Medulla oblongata (tissue), 1 donor: Measurements from ENCODE around the gene GPR31.
"Not testable (repeated sequence)": the region's sequence is repeated elsewhere in the genome, so short reads cannot be mapped to it uniquely, and the experiment has no call there.

Experiments used
- DNase-seq: peaks from one replicate; pipeline ENCODE4 v3.0.0-alpha.2; 2015; ENCODE audit errors: extremely low spot score

Gene GPR31

DNA sequence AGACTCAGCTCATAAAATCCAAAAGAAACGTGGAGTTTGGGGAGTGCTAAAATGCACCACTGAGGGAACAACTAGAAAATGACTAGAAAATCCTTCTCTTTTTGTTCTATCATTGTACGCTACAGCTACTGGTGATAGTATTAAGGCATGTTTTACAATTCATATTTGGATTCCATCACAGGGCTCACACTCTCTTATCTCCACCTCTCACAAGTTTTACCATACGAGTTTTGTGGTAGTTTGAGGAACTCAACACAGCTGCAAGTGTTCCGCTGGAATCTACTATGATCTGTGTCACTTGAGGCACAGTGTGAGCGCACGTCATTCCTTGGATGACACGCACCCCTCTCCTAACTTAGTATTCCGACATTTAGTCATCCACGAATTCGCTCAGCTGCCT lies 9.9 kb upstream of the GPR31 start:
- not testable (repeated sequence) for DNase-seq

- DNase-seq: no peak
These were observed 8.2 kb upstream of the GPR31 start for GRCh38 chr6:167165858-167166471.

DNA sequence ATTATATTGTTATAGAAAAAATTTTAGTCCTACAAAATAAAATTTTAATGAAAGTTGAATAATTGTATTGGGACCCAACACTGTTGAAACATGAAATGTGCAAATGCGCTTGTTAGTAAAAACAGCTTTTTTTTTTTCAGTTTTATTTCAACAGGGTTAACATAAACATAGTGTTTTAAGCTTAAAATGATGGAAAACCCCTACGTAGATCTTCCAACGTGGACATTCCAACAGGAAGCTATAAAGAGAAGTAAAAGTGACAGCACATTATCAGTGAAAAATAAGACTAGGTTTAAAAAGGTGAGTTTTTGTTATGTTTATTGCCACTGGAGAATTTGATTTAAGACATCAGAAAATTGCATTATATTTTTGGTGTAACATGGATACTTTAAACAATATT lies 6.5 kb upstream of the GPR31 start:
- DNase-seq: no peak

DNA sequence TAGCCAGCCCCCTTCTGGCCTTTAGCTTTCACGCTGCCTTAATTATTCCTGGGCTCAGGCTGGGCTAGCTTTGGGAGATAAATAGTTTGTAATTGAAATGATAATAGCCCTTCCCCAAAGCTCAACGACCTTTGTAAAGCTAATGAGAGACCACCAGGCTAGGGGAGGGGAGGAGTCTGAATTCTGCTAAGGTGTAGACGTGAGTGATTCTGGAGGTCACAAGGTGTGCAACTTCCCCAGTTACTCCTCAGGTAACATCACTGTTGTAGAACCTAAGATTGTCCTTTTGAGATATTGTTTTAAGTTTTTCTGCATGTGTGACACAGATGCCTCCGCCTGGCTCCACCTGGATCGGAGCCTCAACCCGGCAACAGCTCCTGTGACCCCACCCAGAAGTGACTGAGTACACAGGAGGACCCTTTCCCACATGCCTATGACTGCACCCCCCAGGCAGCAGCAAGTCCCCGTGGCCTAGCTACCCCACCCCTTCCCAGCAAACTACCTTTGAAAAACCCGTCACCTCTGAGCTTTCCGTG lies 5.8 kb upstream of the GPR31 start:
- no peak for DNase-seq

DNA sequence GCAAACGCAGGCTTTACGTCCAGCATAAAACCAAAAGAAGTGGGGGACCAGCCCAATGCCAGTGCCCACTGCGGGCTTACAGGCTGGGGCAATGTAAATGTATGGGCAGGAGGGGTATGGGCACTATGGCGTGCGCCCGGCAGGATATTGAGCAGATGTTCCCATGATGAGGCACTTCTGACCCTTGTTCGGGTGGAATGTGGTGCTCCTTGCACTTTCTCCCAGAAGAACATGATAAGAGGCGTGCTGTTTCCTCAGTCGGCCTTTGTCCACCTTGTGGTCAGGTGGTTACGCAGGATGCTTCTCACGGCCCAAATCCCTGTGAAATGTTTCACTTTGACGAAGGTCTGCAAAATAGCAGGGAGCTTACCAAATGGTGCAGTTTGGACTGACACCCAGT lies 4.8 kb upstream of the GPR31 start:
- DNase-seq: no peak

DNA sequence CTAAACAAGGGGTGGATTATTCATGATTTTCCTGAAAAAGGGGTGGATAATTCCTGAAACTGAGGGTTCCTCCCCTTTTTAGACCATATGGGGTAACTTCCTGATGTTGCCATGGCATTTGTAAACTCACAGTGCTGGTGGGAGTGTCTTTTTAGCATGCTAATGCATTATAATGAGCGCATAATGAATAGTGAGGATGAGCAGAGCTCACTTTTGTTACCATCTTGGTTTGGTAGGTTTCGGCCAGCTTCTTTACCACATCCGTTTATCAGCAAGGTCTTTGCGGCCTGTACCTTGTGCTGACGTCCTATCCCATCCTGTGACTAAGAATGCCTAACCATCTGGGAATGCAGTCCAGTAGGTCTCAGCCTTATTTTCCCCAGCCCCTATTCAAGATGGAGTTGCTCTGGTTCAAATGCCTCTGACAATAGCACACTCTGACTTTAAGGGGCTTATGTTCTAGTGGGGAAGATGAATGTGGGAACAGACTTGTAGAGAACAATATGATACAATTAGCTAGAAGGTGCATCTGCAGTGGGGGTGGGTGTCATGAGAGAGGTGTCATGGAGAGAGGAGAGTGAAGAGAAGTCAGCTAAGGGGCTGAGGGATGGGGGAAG lies 4.2 kb upstream of the GPR31 start:
- DNase-seq: no peak

- DNase-seq: no peak
These were observed 366 bp downstream of the GPR31 start for GRCh38 chr6:167157414-167157813.

GRCh38 chr6:167154895-167155294 lies 2.9 kb downstream of the GPR31 start:
- no peak for DNase-seq

GRCh38 chr6:167154291-167154690 lies 3.5 kb downstream of the GPR31 start:
- DNase-seq: no peak

DNA sequence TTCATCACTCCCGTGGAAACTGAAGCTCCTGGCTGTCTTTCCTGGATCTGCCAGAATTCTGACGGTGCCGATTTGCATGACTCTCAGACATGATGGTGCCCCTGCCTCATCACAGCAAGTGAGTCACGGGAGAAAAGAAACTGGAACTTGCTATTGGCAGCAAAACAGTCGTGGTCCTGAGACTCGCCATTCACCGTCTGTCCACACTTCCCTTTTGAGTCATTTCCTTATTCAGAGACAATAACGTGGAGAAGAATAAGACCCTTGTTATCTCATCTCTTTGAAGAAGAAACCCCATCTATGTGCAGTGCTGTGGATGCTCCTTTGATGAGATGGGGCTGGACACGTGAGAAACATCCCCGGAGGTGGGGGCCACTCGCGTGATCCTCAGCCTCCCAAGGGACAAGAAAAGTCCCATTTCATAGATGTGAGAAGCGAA lies 4.2 kb downstream of the GPR31 start:
- DNase-seq: peak; percentile 87

DNA sequence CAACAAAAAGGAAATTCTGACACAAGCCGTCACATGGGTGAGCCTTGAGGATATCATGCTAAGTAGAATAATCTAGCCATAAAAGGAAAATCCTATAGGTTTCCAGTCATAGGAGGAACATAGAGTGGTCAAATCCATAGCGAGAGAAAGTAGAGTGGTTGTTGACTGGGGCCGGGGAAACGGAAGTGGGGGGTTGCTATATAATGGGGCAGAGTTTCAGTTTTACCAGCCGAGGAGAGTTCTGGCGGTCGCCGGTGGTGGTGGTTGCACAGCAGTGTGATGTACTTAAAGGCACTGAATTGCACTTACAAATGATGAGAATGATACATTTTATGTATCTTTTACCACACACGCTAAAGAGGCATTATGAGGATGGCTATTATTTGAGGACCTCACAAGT lies 4.9 kb downstream of the GPR31 start:
- no peak for DNase-seq

DNA sequence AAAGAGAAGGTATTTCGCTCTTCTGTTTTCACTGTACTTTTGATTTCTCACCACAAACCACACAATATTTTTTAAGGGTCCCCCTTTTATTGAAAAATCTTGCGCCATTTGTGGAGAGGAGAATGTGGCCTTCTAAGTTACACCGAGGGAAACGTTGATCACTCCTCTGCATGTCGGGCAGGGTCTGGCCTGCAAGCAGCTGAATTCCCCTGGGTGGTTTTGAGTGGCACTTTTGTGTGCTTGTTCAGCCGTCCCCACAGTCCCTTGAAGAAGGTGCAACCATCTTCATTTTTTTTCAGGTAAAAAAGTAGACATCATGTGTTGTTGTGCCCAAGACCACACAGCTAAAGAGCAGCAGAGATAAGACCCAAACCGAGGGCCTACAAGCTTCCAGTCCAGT lies 6.1 kb downstream of the GPR31 start:
- DNase-seq: no peak

DNA sequence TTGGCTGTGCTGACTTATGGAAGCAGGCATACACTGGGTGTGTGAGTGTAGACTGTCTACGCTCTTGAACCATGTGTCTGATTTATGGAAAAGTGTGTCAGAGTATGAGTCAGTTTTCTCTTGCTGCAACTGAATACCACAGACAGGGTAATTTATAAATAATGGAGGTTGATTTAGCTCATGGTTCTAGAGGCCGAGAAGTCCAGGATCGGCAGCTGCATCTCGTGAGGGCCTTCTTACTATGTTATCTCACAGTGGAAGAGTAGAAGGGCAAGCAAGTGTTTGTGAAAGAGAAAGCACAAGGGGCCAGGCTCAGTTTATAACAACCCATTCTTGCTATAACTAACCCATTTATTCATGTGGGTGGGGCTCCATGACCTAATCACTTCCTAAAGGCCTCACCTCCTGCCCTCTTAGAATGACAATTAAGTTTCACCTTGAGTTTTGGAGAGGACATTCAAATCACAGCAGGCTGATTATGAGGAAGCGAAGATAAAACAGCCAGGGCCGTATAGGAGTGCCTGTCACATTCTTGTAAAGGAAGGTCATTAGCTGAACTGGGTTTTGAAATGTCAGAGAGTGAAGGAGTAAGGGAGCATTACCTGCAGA lies 6.7 kb downstream of the GPR31 start:
- DNase-seq: no peak

DNA sequence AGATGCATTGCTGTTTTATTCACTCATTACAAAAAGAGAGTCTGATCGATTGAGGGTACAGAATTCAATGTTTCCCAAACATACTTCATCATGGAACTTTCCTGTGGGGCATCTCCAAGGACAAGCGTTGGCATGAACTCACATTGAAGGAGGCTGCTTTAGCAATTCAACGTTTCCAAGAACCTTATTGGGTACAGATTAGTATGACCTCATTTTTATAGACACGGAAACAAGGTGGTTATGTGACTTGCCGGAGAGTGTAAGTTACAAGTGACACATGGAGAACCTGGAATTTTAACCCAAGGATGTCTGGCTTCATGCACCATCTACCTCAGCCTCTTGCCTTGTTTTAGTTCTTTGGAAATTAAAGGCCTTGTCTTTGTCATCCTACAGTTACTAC lies 8.8 kb downstream of the GPR31 start:
- DNase-seq: no peak

- DNase-seq: no peak
These were observed 9.8 kb downstream of the GPR31 start for GRCh38 chr6:167148021-167148420.

DNA sequence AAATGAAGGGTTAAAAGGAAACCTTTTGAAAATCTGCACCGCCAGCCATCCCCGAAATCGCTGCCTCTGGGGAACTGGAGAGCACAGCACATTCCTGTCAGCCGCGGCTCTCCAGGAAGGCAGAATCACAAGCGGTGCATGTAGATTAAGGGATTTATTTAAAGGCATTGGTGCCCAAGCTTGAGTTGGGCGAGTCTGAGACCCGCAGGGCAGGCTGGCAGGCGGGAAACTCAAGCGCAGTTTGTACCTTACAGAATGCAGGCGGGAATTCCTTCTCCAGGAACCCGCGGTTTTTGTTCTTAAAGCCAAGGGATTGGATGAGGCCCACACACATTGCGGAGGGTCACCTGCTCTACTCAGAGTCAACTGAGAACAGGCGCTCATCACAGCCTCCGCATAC lies 10.8 kb downstream of the GPR31 start:
- no peak for DNase-seq

DNA sequence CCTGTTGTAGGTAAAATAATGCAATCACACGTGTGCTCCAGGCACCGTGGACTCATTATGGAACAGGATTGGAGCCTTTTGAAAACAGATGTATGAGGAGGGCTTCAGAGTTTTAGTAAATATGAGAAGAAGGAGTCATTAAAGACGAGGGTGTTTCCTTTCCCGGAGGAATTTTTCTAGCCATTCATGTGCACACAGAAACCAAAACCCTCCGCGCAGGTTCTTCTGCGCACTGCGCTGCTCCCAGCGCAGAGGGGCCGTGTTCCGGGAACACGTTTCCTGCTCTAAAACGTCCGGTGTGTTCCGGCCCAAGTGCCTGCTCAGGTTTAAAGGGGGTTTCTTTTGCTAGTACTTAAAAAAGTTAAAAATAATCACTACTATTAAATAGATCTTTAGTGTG lies 11.6 kb downstream of the GPR31 start:
- DNase-seq: no peak

GRCh38 chr6:167145461-167145860 lies 12.3 kb downstream of the GPR31 start:
- no peak for DNase-seq

DNA sequence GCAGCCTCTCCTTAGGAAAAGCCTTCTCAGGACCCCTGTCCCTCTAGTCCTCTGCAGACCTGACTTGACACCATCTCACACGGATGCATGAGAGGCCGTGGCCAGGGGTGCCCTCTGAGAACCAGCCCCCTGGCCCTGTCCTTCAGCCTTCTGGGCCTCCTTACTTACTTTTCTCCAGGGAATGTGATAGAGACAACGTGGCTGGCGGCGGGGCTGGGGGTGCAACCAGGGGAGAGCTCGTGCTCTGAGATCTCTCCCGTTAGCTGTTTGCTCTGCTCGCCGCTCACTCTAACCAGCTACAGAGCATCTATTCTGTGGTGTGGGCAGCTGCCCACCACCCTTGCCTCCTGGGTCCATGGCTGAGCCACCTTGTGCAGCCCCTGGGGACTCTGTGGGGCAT lies 14.7 kb downstream of the GPR31 start:
- no peak for DNase-seq

DNA sequence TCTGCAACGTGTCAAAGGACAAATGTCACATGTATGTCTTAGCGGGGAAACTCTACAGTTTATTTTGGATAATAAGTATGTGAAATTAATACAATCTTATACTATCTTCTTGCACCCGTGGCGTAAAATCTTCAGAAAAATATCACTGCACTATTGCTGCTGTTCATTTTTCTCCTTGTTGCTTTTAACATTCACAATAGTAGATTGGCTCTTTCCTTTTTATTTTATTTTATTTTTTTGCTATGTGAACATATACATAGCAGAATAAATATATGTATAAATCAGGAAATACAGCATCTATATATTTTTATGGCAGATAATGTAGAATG lies 15.4 kb downstream of the GPR31 start:
- no peak for DNase-seq

DNA sequence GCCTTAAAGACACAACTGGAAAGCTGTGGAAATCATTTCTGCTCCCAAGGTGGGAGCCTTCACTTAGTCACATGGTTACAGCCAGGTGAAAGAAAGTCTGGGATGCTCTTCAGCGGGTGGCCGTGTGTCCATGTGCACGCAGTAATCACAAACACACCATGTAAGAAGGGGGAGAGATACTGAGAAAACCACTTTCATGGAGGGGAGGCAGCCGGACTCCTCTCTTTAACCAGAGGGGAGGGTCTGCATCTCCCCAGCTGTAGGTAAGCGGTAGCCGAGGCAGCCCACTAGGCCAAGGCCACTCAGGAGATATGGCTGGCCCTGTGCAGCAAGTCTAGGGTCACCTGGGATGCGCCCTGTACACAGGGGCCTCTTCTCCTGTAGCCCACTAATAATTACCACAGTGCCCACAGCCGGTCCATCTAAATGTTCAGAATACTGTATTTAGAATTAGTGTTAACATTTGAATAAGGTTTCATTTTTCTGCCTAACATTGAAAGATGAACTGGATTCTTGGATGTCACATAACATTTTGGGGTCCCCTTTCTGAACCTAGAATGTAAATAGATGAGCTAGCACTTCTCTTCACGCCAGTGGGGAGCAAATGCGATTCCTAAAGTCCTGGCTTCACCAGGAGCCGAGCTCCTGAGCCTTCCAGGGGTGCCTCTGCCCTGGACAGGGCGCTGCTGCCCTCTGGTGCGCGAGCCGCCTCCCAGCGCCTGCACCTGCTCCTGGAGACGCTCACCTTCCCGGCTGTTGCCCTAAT lies 15.9 kb downstream of the GPR31 start:
- peak; percentile 37 for DNase-seq

DNA sequence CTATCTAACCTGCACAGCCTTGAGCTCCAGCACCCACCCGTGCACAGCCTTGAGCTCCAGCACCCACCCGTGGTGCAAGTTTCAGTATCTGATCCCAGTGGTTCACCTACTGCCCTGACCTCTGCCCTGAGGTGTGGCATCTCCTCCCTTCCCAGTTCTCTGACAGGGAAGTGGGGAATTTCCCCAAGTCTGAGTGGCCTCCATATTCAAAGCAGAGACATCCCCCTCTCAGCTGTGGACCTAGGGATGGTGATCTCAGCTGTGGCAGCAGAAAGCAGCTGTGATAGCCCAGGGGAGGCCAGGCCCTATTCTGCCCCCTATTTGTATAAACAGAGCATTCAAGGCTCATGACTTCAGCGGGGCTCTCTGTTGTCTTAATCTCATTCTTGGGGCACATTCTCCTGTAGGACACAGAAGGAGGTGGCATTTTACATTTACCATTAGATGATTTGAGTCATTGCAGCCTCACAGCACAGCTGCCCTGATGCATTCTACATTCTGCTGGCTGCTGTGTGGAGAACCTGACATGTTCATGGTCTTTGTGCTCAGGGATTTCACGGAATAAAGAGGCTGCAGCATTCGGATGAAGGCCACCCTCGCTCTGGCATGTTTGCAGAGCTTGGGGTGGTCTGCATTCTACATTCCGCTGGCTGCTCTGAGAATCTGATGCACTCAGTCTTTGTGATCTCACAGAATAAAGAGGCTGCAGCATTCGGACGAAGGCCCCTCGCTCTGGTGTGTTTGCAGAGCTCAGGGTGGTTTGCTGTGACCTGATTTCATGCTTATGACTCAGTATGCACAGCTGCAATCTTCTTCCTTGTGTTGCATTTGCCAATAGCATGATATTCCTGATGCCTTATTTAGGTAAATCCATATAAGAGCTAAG lies 16.9 kb downstream of the GPR31 start:
- DNase-seq: no peak
